Stimulated activated CD4-positive, alpha-beta T cell treated with anti-CD3 and anti-CD28 coated beads, Interleukin-1b, Interleukin-23, amount 100 ng/mL, for 1 hour (primary cell): ENCODE results near the gene MGLL.

Experiments used
- DNase-seq, 2 donors: peaks; one replicate each; pipeline ENCODE4 v3.0.0-alpha.2; 2020; ENCODE audit warnings: low read depth in 2 of 2

MGLL gene

GRCh38 chr3:127774647-127775046 is 47.7 kb downstream of the MGLL start:
- no peak for DNase-seq

- no peak for DNase-seq
Measured at GRCh38 chr3:127773752-127774395, 48.4 kb downstream of the MGLL start.

GRCh38 chr3:127772827-127773751 is 49.2 kb downstream of the MGLL start:
- no peak for DNase-seq

GRCh38 chr3:127772273-127772672 is 50.0 kb downstream of the MGLL start:
- no peak for DNase-seq

- no peak for DNase-seq
Measured at GRCh38 chr3:127771746-127772145, 50.6 kb downstream of the MGLL start.

- DNase-seq: no peak
Measured at GRCh38 chr3:127770671-127771355, 51.5 kb downstream of the MGLL start.

- DNase-seq: no peak
Measured at GRCh38 chr3:127769284-127770081, 52.8 kb downstream of the MGLL start.

GRCh38 chr3:127768346-127769008 is 53.8 kb downstream of the MGLL start:
- DNase-seq: no peak

- no peak for DNase-seq
Measured at GRCh38 chr3:127767126-127767525, 55.2 kb downstream of the MGLL start.

GRCh38 chr3:127765735-127766134 is 56.6 kb downstream of the MGLL start:
- no peak for DNase-seq

GRCh38 chr3:127764841-127765362 is 57.4 kb downstream of the MGLL start:
- no peak for DNase-seq

GRCh38 chr3:127764301-127764700 is 58.0 kb downstream of the MGLL start:
- DNase-seq: no peak

GRCh38 chr3:127763816-127764215 is 58.5 kb downstream of the MGLL start:
- no peak for DNase-seq

GRCh38 chr3:127763337-127763736 is 59.0 kb downstream of the MGLL start:
- no peak for DNase-seq

GRCh38 chr3:127762787-127763105 is 59.6 kb downstream of the MGLL start:
- no peak for DNase-seq

GRCh38 chr3:127762077-127762786 is 60.1 kb downstream of the MGLL start:
- DNase-seq: no peak

GRCh38 chr3:127761441-127761801 is 60.9 kb downstream of the MGLL start:
- no peak for DNase-seq

GRCh38 chr3:127760791-127761440 is 61.4 kb downstream of the MGLL start:
- DNase-seq: no peak

- no peak for DNase-seq
Measured at GRCh38 chr3:127760361-127760760, 62.0 kb downstream of the MGLL start.

GRCh38 chr3:127759826-127760225 is 62.5 kb downstream of the MGLL start:
- DNase-seq: no peak
